OCI-LY7 (cell line): ENCODE results near the gene SLC12A9. TPM values are rescaled to one million over a fixed set of nuclear protein-coding genes. Genes with fewer than 3 reads are reported as not detected.
"Not testable (repeated sequence)": the region's sequence is repeated elsewhere in the genome, so short reads cannot be mapped to it uniquely, and the experiment has no call there.

Source experiments
- BruUV-seq: library from RNA; stranded (reverse); fragments of 400-500 nt; replicated peaks from 2 replicates; lab custom pipeline; 2021; lab: Mats Ljungman, UMichigan
- CTCF ChIA-PET: fragments of 300-600 bp; sonication (Branson Sonifier 250); formaldehyde crosslinking; loops from one replicate; lab custom pipeline; 2022; ENCODE audit warnings: antibody characterized with exemption; ENCODE audit not compliant: unreplicated experiment; lab: Charles Lee
- POLR2A ChIA-PET: fragments of 300-600 bp; sonication (Branson Sonifier 250); formaldehyde crosslinking; loops from one replicate; lab custom pipeline; 2022; ENCODE audit warnings: antibody characterized with exemption; lab: Charles Lee
- DNase-seq: peaks from one replicate; pipeline ENCODE4 v3.0.0-alpha.2; 2015; ENCODE audit warnings: low spot score
- H2AFZ ChIP-seq: fragments of 200-600 bp; sonication (generic), shearing (Covaris generic); 2 replicates; pipeline ENCODE4 v1.6.1; 2014; ENCODE audit warnings: mild to moderate bottlenecking, antibody characterized with exemption, low read length, moderate library complexity
- H3K27ac ChIP-seq: fragments of 200-600 bp; sonication (generic); 2 replicates; pipeline ENCODE4 v1.5.1; 2014; ENCODE audit warnings: mixed run types, low read depth, mild to moderate bottlenecking, moderate library complexity, low read length, inconsistent platforms; ENCODE audit not compliant: poor library complexity, severe bottlenecking
- H3K36me3 ChIP-seq: fragments of 200-600 bp; sonication (generic); 2 replicates; pipeline ENCODE4 v1.6.1; 2014; ENCODE audit warnings: mild to moderate bottlenecking, antibody characterized with exemption, low read length, moderate library complexity, mixed read lengths; ENCODE audit not compliant: insufficient read depth
- H3K4me1 ChIP-seq: fragments of 200-600 bp; sonication (generic); 2 replicates; pipeline ENCODE4 v1.5.1; 2014; ENCODE audit warnings: mild to moderate bottlenecking, low read length; ENCODE audit not compliant: insufficient read depth, poor library complexity, severe bottlenecking
- H3K4me2 ChIP-seq: fragments of 200-600 bp; sonication (generic); 2 replicates; pipeline ENCODE4 v1.6.1; 2014; ENCODE audit warnings: mild to moderate bottlenecking, low read length
- H3K4me3 ChIP-seq: fragments of 200-600 bp; sonication (generic); 2 replicates; pipeline ENCODE4 v1.5.1; 2014; ENCODE audit warnings: mild to moderate bottlenecking, low read depth, low read length; ENCODE audit not compliant: poor library complexity, severe bottlenecking
- H3K79me2 ChIP-seq: fragments of 200-600 bp; sonication (generic); 2 replicates; pipeline ENCODE4 v1.6.1; 2016; ENCODE audit warnings: low read depth, mild to moderate bottlenecking, low read length, moderate library complexity, mixed read lengths; ENCODE audit not compliant: insufficient read depth
- H3K9me2 ChIP-seq: fragments of 200-600 bp; sonication (generic); 2 replicates; pipeline ENCODE4 v1.6.1; 2016; ENCODE audit warnings: mild to moderate bottlenecking, low read length, mixed read lengths; ENCODE audit not compliant: insufficient read depth
- H3K9me3 ChIP-seq: fragments of 200-600 bp; sonication (generic); 2 replicates; pipeline ENCODE4 v1.6.1; 2014; ENCODE audit warnings: mild to moderate bottlenecking, mixed run types, low read length, mixed read lengths
- H4K20me1 ChIP-seq: fragments of 200-600 bp; sonication (generic); 2 replicates; pipeline ENCODE4 v1.6.1; 2014; ENCODE audit warnings: mild to moderate bottlenecking, antibody characterized with exemption, low read length, moderate library complexity, mixed read lengths; ENCODE audit not compliant: insufficient read depth
- EZH2phosphoT487 ChIP-seq: fragments of 200-600 bp; sonication (generic); IDR thresholded peaks from 2 replicates; pipeline ENCODE4 v1.6.1; 2018; ENCODE audit warnings: low read depth, borderline replicate concordance, mild to moderate bottlenecking, mixed run types, antibody characterized with exemption, low read length, moderate library complexity, mixed read lengths
- intact Hi-C: fragments of 100-400 bp; cut with micrococcal nuclease; formaldehyde crosslinking; loops from one replicate; pipeline ENCODE4 v1.10.0; 2022; ENCODE audit not compliant: unreplicated experiment
- total RNA-seq, 2 experiments: library from RNA; depleted of rRNA in 1 of 2; stranded (reverse); fragments of >200 nt in 1 of 2; shearing (Covaris generic) in 1 of 2; gene quantifications; 2 replicates each; pipeline ENCODE4 v1.2.3, GENCODE V29; 2014 to 2022
- TF ChIP-seq, protein P1 (sequence below): fragments of 200-600 bp; sonication (generic); conservative IDR thresholded peaks from 2 replicates; pipeline ENCODE4 v1.5.1; 2014; ENCODE audit warnings: mild to moderate bottlenecking, antibody characterized with exemption, low read length, moderate library complexity, mixed read lengths

SLC12A9 gene
- total RNA-seq, 2 experiments from 2014 or later, result 15.7 to 25.6 TPM

DNA sequence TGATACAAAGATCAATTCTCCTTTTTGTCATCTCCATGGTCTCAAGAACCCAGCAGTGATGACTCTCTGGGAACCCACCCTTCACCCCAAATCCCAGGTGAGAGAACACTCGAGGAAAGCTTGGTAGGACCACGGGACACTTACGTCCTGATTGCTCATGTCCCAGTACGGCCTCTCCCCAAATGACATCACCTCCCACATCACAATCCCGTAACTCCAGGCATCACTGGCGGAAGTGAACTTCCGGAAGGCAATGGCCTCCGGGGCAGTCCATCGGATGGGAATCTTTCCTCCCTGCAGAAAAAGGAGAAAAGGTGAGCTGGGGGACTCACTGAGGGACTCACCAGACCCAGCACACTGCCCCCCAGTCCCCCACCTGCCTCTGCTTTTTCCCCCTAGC, 46.2 kb upstream of the SLC12A9 start:
- no peak overlapping the region for H3K4me2 ChIP-seq
- no peak overlapping the region for H3K4me3 ChIP-seq
- no peaks in the 10 kb centered on the region for H3K9me3 ChIP-seq
- H3K27ac ChIP-seq, result no peak overlapping the region
- H3K79me2 ChIP-seq, result no peaks in the 10 kb centered on the region
- ChIA-PET POLR2A (interaction anchor here (0.7 to 0.8 kb wide), 2 partner anchors 11 to 335 kb away, joined by 3 read pairs; no protein-coding TSS in a partner anchor), CTCF (no interaction called here)
- TF ChIP-seq EZH2phosphoT487, result no peak
- TF ChIP-seq, protein P1, sequence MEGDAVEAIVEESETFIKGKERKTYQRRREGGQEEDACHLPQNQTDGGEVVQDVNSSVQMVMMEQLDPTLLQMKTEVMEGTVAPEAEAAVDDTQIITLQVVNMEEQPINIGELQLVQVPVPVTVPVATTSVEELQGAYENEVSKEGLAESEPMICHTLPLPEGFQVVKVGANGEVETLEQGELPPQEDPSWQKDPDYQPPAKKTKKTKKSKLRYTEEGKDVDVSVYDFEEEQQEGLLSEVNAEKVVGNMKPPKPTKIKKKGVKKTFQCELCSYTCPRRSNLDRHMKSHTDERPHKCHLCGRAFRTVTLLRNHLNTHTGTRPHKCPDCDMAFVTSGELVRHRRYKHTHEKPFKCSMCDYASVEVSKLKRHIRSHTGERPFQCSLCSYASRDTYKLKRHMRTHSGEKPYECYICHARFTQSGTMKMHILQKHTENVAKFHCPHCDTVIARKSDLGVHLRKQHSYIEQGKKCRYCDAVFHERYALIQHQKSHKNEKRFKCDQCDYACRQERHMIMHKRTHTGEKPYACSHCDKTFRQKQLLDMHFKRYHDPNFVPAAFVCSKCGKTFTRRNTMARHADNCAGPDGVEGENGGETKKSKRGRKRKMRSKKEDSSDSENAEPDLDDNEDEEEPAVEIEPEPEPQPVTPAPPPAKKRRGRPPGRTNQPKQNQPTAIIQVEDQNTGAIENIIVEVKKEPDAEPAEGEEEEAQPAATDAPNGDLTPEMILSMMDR, result no peak
- H3K36me3 ChIP-seq, result no peaks in the 10 kb centered on the region
- H2AFZ ChIP-seq, result no peak overlapping the region
- no TSS peak for BruUV-seq
- H3K4me1 ChIP-seq, result peaks cover 2% of the 10 kb centered on the region
- H3K9me2 ChIP-seq, result no peaks in the 10 kb centered on the region
- no peaks in the 10 kb centered on the region for H4K20me1 ChIP-seq
- intact Hi-C loops, result no loop called here
- no peak for DNase-seq

DNA sequence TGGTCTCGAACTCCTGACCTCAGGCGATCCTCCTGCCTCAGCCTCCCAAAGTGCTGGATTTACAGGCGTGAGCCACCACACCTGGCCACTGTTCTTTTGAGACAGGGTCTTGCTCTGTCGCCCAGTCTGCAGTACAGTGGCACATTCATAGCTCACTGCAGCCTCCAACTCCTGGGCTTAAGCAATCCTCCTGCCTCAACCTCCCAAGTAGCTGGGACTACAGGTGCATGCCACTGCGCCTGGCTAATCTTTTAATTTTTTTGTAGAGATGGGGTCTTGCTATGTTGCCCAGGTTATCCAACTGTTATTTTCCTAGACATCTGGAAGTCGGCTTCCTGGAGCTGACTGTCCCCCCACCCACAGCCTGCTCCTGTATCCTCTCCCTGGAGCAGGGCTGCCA, 45.6 kb upstream of the SLC12A9 start:
- DNase-seq, H2AFZ ChIP-seq, H3K36me3 ChIP-seq, BruUV-seq, H3K9me2 ChIP-seq, H4K20me1 ChIP-seq, H3K27ac ChIP-seq, H3K4me1 ChIP-seq, intact Hi-C loops, H3K4me3 ChIP-seq, CTCF ChIA-PET, H3K4me2 ChIP-seq, H3K9me3 ChIP-seq, H3K79me2 ChIP-seq: not testable (repeated sequence)
- POLR2A ChIA-PET, result interaction anchor here (0.5 to 0.8 kb wide), 3 partner anchors 12 to 413 kb away, joined by 3 to 5 read pairs (median 3); no protein-coding TSS in a partner anchor

GRCh38 chr7:100808354-100808875, 44.1 kb upstream of the SLC12A9 start:
- TF ChIP-seq, protein P1, result no peak
- no peak for TF ChIP-seq EZH2phosphoT487
- no TSS peak for BruUV-seq
- ChIA-PET POLR2A (no interaction called here), CTCF (no interaction called here)
- no peaks in the 10 kb centered on the region for H3K79me2 ChIP-seq
- no peaks in the 10 kb centered on the region for H3K36me3 ChIP-seq
- no peaks in the 10 kb centered on the region for H4K20me1 ChIP-seq
- H3K4me2 ChIP-seq, result no peak overlapping the region
- H2AFZ ChIP-seq, result no peak overlapping the region
- no peak overlapping the region for H3K4me3 ChIP-seq
- no peak for DNase-seq
- H3K27ac ChIP-seq, result no peak overlapping the region
- intact Hi-C loops, result no loop called here
- H3K9me2 ChIP-seq, result no peaks in the 10 kb centered on the region
- H3K4me1 ChIP-seq, result peaks cover 2% of the 10 kb centered on the region
- H3K9me3 ChIP-seq, result no peaks in the 10 kb centered on the region
